SK-N-SH (cell line): Measurements from ENCODE around the gene ABHD1. TPM values are rescaled to one million over a fixed set of nuclear protein-coding genes. Genes with fewer than 3 reads are reported as not detected.

ENCODE experiments used
- CTCF ChIA-PET: fragments of 300-600, 350-600 bp; formaldehyde crosslinking; extraction: SDS; loops from one replicate; lab custom pipeline; 2021; lab: Yijun Ruan, JAX
- POLR2A ChIA-PET: fragments of 350-600 bp; sonication (Branson Sonifier 250); formaldehyde crosslinking; extraction: SDS; loops from one replicate; lab custom pipeline; 2020; ENCODE audit warnings: antibody characterized with exemption, inconsistent platforms; lab: Yijun Ruan, JAX
- DNase-seq: peaks from one replicate; pipeline ENCODE4 v3.0.0; 2012
- H2AFZ ChIP-seq: fragments of 200-600 bp; sonication (generic); 2 replicates; pipeline ENCODE4 v1.8.1; 2016; ENCODE audit warnings: antibody characterized with exemption, mild to moderate bottlenecking, low read depth
- H3F3A ChIP-seq: fragments of 200-600 bp; sonication (generic); replicated peaks from 2 replicates; pipeline ENCODE3; 2016; ENCODE audit warnings: antibody characterized with exemption, mild to moderate bottlenecking; ENCODE audit not compliant: insufficient read depth
- H3K27ac ChIP-seq, 2 experiments: fragments of 200-500 bp in 1 of 2; fragments of 200-600 bp in 1 of 2; sonication (Bioruptor generic) in 1 of 2; sonication (generic), shearing (Covaris generic) in 1 of 2; 2 replicates each; pipeline versions ENCODE4 v1.5.1 to v1.6.1; 2014 to 2016; ENCODE audit warnings: low read depth in 2 of 2, inconsistent platforms in 1 of 2, low read length in 1 of 2, mild to moderate bottlenecking in 1 of 2, mixed read lengths in 1 of 2
- H3K27me3 ChIP-seq: fragments of 200-600 bp; sonication (generic), shearing (Covaris generic); 2 replicates; pipeline ENCODE4 v1.6.1; 2016; ENCODE audit warnings: mixed run types; ENCODE audit not compliant: insufficient read depth
- H3K36me3 ChIP-seq, 2 experiments: fragments of 200-500 bp in 1 of 2; fragments of 200-600 bp in 1 of 2; sonication (Bioruptor generic) in 1 of 2; sonication (generic) in 1 of 2; replicated peaks in 1 of 2; 2 replicates each; pipeline versions ENCODE3 to v1.5.1; 2014 to 2016; ENCODE audit warnings: low read length in 1 of 2, mild to moderate bottlenecking in 1 of 2; ENCODE audit not compliant: insufficient read depth in 2 of 2, control insufficient read depth in 1 of 2
- H3K4me1 ChIP-seq, 2 experiments: fragments of 200-500 bp in 1 of 2; fragments of 200-600 bp in 1 of 2; sonication (Bioruptor generic) in 1 of 2; sonication (generic), shearing (Covaris generic) in 1 of 2; 2 replicates each; pipeline versions ENCODE4 v1.5.1 to v1.6.1; 2014 to 2016; ENCODE audit warnings: low read depth in 1 of 2, low read length in 1 of 2, mixed run types in 1 of 2; ENCODE audit not compliant: insufficient read depth in 2 of 2, control insufficient read depth in 1 of 2
- H3K4me2 ChIP-seq: fragments of 200-600 bp; sonication (generic), shearing (Covaris generic); 2 replicates; pipeline ENCODE4 v1.6.1; 2017; ENCODE audit warnings: mixed run types
- H3K4me3 ChIP-seq, 2 experiments: fragments of 200-500 bp in 1 of 2; fragments of 200-600 bp in 1 of 2; sonication (Bioruptor generic) in 1 of 2; sonication (generic), shearing (Covaris generic) in 1 of 2; 2 replicates each; pipeline versions ENCODE4 v1.5.1 to v1.8.1; 2014 to 2016; ENCODE audit warnings: low read depth in 2 of 2, inconsistent platforms in 1 of 2, low read length in 1 of 2, mild to moderate bottlenecking in 1 of 2, mixed read lengths in 1 of 2, moderate library complexity in 1 of 2
- H3K79me2 ChIP-seq: fragments of 200-600 bp; sonication (generic); 2 replicates; pipeline ENCODE4 v1.8.1; 2017; ENCODE audit warnings: mild to moderate bottlenecking; ENCODE audit not compliant: insufficient read depth
- H3K9ac ChIP-seq: fragments of 200-600 bp; sonication (generic); 2 replicates; pipeline ENCODE4 v1.6.1; 2017; ENCODE audit warnings: mixed run types
- H3K9me2 ChIP-seq: fragments of 200-600 bp; sonication (generic); 2 replicates; pipeline ENCODE4 v1.6.1; 2017; ENCODE audit warnings: mixed run types
- H3K9me3 ChIP-seq: fragments of 200-600 bp; sonication (generic); 2 replicates; pipeline ENCODE4 v1.6.1; 2017; ENCODE audit warnings: mixed run types, mild to moderate bottlenecking, moderate library complexity
- H4K20me1 ChIP-seq: fragments of 200-600 bp; sonication (generic); 2 replicates; pipeline ENCODE4 v1.6.1; 2017; ENCODE audit warnings: mild to moderate bottlenecking, mixed run types; ENCODE audit not compliant: insufficient read depth
- CHD2 ChIP-seq: fragments of 150-350 bp; IDR thresholded peaks from 2 replicates; pipeline ENCODE4 v1.6.1; 2018; ENCODE audit warnings: low read length; ENCODE audit not compliant: partially characterized antibody
- CTCF ChIP-seq: fragments of 200-600 bp; sonication (generic); IDR thresholded peaks from 2 replicates; pipeline ENCODE4 v1.6.1; 2017; ENCODE audit warnings: antibody characterized with exemption, mild to moderate bottlenecking, moderate library complexity
- EP300 ChIP-seq, 2 experiments: IDR thresholded peaks; 2 replicates each; pipeline versions ENCODE4 v1.4.0 to v1.6.1; 2012; ENCODE audit warnings: borderline replicate concordance in 1 of 2, low read depth in 1 of 2, low read length in 1 of 2
- EZH2phosphoT487 ChIP-seq: fragments of 200-600 bp; sonication (generic); IDR thresholded peaks from 2 replicates; pipeline ENCODE4 v1.6.1; 2017; ENCODE audit warnings: low read depth, mixed run types, mild to moderate bottlenecking, antibody characterized with exemption, moderate library complexity, borderline replicate concordance
- FOXJ3 ChIP-seq: sonication (generic); formaldehyde crosslinking; IDR thresholded peaks from 2 replicates; pipeline ENCODE4 v1.5.1; 2020; ENCODE audit warnings: mild to moderate bottlenecking, missing genetic modification reagents
- GABPA ChIP-seq: IDR thresholded peaks from 2 replicates; pipeline ENCODE4 v1.4.0; 2012; ENCODE audit warnings: low read depth, mild to moderate bottlenecking
- IRF3 ChIP-seq: fragments of 150-350 bp; IDR thresholded peaks from 2 replicates; pipeline ENCODE4 v1.6.1; 2016; ENCODE audit warnings: mild to moderate bottlenecking, low read depth, low read length
- JUND ChIP-seq: IDR thresholded peaks from 2 replicates; pipeline ENCODE4 v1.4.0; 2012
- MXI1 ChIP-seq: IDR thresholded peaks from 2 replicates; pipeline ENCODE4 v1.6.1; 2012; ENCODE audit warnings: mild to moderate bottlenecking, low read depth, low read length, improper control_type of control experiment
- NRF1 ChIP-seq: IDR thresholded peaks from 2 replicates; pipeline ENCODE4 v1.6.1; 2012; ENCODE audit warnings: low read depth, mild to moderate bottlenecking, low read length
- RAD21 ChIP-seq: IDR thresholded peaks from 2 replicates; pipeline ENCODE4 v1.6.1; 2012; ENCODE audit warnings: mild to moderate bottlenecking, low read length
- RXRA ChIP-seq: IDR thresholded peaks from 2 replicates; pipeline ENCODE4 v1.4.0; 2012; ENCODE audit warnings: low read depth, mild to moderate bottlenecking, borderline replicate concordance
- SMC3 ChIP-seq: IDR thresholded peaks from 2 replicates; pipeline ENCODE4 v1.6.1; 2012; ENCODE audit warnings: low read depth, low read length, improper control_type of control experiment
- TEAD4 ChIP-seq: IDR thresholded peaks from 2 replicates; pipeline ENCODE4 v1.4.0; 2012; ENCODE audit warnings: mild to moderate bottlenecking, borderline replicate concordance; ENCODE audit not compliant: insufficient read depth
- USF1 ChIP-seq: IDR thresholded peaks from 2 replicates; pipeline ENCODE4 v1.4.0; 2012; ENCODE audit warnings: low read depth, borderline replicate concordance
- YY1 ChIP-seq: IDR thresholded peaks from 2 replicates; pipeline ENCODE4 v1.4.0; 2012; ENCODE audit warnings: low read depth, mild to moderate bottlenecking
- ZBTB33 ChIP-seq: IDR thresholded peaks from 2 replicates; pipeline ENCODE4 v1.4.0; 2012; ENCODE audit warnings: low read depth, borderline replicate concordance
- WGBS: methylation state at CpG from one replicate; pipeline ENCODE4 v1.1.6; 2017; ENCODE audit warnings: low lambda C conversion rate; 5-methylcytosine and 5-hydroxymethylcytosine counted together
- polyA plus RNA-seq, 3 experiments: library from polyadenylated mRNA; depleted of rRNA; stranded (reverse); fragments of >200 nt; gene quantifications; 2 replicates each; pipeline ENCODE4 v1.2.3, GENCODE V29; 2012
- TF ChIP-seq, protein P1 (sequence below): IDR thresholded peaks from 2 replicates; pipeline ENCODE4 v1.6.1; 2012; ENCODE audit warnings: mild to moderate bottlenecking, low read depth, low read length, moderate library complexity

ABHD1 gene
- polyA plus RNA-seq, 1 of the 3 experiments (the other 2 are of a cell fraction) = 3.3 TPM

DNA sequence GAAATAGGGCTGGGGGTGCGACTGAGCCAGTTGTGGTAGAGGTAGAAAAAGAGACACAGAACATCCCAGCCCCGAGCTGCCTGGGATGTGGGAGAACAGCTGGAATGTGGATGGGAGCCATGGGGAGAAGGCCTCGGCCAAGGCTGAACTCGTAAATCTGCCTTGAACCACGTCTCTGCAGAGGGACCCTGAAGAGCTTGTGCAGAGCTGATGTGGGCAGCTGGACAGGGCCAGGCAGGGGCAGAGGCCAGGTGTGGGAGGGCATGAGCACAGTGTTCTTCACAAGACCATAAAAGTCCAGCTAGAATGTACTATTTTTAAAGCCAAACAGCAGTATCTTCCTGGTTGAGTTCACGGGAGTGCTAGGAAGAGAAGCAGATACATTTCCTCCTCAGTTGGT is 30.9 kb downstream of the ABHD1 start:
- Histone ChIP-seq H3K4me2 (no peak overlapping the region), H3K79me2 (no peaks in the 10 kb centered on the region), H3K4me1 (no peaks in the 10 kb centered on the region), H3K27ac (no peak overlapping the region), H3K36me3 (no peaks in the 10 kb centered on the region), H3K9me2 (no peaks in the 10 kb centered on the region), H3K27me3 (peaks cover 2% of the 10 kb centered on the region; the same call in 1 of the 2 replicates), H3K4me3 (no peak overlapping the region), H3F3A (no peaks in the 10 kb centered on the region), H4K20me1 (no peaks in the 10 kb centered on the region), H3K9ac (no peak overlapping the region), H3K9me3 (no peaks in the 10 kb centered on the region), H2AFZ (no peak overlapping the region)
- no peak for DNase-seq
- TF ChIP-seq RAD21 = no peak
- no peak for TF ChIP-seq SMC3
- TF ChIP-seq FOXJ3 (CRISPR knock-in tag) = no peak
- TF ChIP-seq NRF1 = no peak
- no peak for TF ChIP-seq EP300 (IDR thresholded peaks at IDR 0.05; ENCODE audit: borderline replicate concordance in 1 of 2, low read depth in 1 of 2, low read length in 1 of 2)
- no peak for TF ChIP-seq CTCF
- TF ChIP-seq ZBTB33 = no peak
- no peak for TF ChIP-seq JUND
- no peak for TF ChIP-seq RXRA
- no peak for TF ChIP-seq IRF3
- TF ChIP-seq CHD2 = no peak
- TF ChIP-seq, protein P1, sequence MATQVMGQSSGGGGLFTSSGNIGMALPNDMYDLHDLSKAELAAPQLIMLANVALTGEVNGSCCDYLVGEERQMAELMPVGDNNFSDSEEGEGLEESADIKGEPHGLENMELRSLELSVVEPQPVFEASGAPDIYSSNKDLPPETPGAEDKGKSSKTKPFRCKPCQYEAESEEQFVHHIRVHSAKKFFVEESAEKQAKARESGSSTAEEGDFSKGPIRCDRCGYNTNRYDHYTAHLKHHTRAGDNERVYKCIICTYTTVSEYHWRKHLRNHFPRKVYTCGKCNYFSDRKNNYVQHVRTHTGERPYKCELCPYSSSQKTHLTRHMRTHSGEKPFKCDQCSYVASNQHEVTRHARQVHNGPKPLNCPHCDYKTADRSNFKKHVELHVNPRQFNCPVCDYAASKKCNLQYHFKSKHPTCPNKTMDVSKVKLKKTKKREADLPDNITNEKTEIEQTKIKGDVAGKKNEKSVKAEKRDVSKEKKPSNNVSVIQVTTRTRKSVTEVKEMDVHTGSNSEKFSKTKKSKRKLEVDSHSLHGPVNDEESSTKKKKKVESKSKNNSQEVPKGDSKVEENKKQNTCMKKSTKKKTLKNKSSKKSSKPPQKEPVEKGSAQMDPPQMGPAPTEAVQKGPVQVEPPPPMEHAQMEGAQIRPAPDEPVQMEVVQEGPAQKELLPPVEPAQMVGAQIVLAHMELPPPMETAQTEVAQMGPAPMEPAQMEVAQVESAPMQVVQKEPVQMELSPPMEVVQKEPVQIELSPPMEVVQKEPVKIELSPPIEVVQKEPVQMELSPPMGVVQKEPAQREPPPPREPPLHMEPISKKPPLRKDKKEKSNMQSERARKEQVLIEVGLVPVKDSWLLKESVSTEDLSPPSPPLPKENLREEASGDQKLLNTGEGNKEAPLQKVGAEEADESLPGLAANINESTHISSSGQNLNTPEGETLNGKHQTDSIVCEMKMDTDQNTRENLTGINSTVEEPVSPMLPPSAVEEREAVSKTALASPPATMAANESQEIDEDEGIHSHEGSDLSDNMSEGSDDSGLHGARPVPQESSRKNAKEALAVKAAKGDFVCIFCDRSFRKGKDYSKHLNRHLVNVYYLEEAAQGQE = no peak
- no peak for TF ChIP-seq MXI1
- TF ChIP-seq TEAD4 = no peak
- TF ChIP-seq USF1 = no peak
- no peak for TF ChIP-seq YY1
- TF ChIP-seq GABPA = no peak
- no peak for TF ChIP-seq EZH2phosphoT487
- WGBS = 67% methylated on average over 6 of the region's 6 CpGs
- ChIA-PET CTCF (interaction anchor here (1.0 to 7.4 kb wide), 7 partner anchors 9 to 125 kb away, joined by 3 to 56 read pairs (median 5); no protein-coding TSS in a partner anchor), POLR2A (no interaction called here)
